PFSK-1 (cell line): ENCODE measurements around the gene TP53.

ENCODE experiments used
- FOXP2 ChIP-seq: optimal IDR thresholded peaks from 2 replicates; pipeline ENCODE3; 2011; ENCODE audit warnings: borderline replicate concordance, control low read depth, inconsistent platforms; ENCODE audit not compliant: insufficient read depth; ENCODE audit errors: extremely low read length, extremely low read depth
- POLR2AphosphoS5 ChIP-seq: IDR thresholded peaks from 2 replicates; pipeline ENCODE4 v1.6.1; 2012; ENCODE audit warnings: low read depth, mild to moderate bottlenecking, control low read depth, low read length, moderate library complexity
- SIN3A ChIP-seq: IDR thresholded peaks from 2 replicates; pipeline ENCODE4 v1.6.1; 2012; ENCODE audit warnings: mild to moderate bottlenecking, low read length, moderate library complexity, borderline replicate concordance; ENCODE audit not compliant: insufficient read depth
- TAF1 ChIP-seq: IDR thresholded peaks from 2 replicates; pipeline ENCODE4 v1.6.1; 2012; ENCODE audit warnings: low read length, control low read depth, borderline replicate concordance; ENCODE audit not compliant: insufficient read depth

DNA sequence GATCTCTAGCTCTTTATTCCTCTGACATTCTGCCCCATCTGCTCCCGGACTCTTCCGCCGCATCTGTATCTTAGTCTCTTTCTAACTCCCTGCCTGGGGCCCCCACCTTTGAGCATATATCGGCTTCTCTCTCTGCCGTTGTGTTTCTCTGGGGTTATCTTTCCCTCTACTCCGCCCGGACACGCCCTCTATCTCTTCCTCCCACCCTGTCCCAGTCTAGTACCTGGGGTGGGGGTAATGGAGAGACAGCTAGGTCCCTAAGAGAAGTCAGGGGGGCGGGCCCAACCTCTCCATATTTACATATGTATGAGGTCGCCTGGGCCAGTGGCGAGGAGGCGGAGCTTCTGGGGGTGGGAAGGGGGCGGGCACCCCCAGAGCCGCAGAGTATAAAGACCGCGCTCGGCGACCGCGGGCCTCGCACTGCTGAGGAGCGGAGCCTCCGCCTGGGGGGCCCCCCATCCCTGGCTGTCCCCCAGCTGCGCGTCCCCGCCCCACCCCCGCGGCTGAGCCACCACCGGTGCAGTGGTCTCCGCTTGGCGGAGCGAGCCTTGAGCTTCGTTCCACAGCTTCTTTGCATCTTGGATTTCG lies 36.7 kb downstream of the TP53 start, which contains the start of gene ATP1B2:
- no peak for TF ChIP-seq POLR2AphosphoS5
- TF ChIP-seq TAF1, result no peak
- TF ChIP-seq FOXP2, result no peak
- no peak for TF ChIP-seq SIN3A
